Renal pelvis (tissue), 4 donors: Measurements from ENCODE around the gene LRRC23. TPM values are rescaled to one million over a fixed set of nuclear protein-coding genes. Genes with fewer than 3 reads are reported as not detected.

ENCODE experiments used
- DNase-seq: peaks from one replicate; pipeline ENCODE4 v3.0.0-alpha.2; 2013
- polyA plus RNA-seq, 3 donors: library from polyadenylated mRNA; unstranded; fragments of 120-200 nt; gene quantifications; one replicate each; pipeline ENCODE4 v1.2.1, GENCODE V29; 2013; ENCODE audit not compliant: insufficient read length in 3 of 3

Gene LRRC23
- polyA plus RNA-seq, 3 donors: 20.5 to 21.0 (median 20.9) TPM

- DNase-seq: no peak
Observed at GRCh38 chr12:6956021-6956727, 51.6 kb downstream of the LRRC23 start.

GRCh38 chr12:6957151-6957701 is 52.6 kb downstream of the LRRC23 start:
- DNase-seq: no peak

- no peak for DNase-seq
Observed at GRCh38 chr12:6957741-6958608, 53.4 kb downstream of the LRRC23 start.

GRCh38 chr12:6958609-6959057 is 54.0 kb downstream of the LRRC23 start:
- DNase-seq: no peak

GRCh38 chr12:6959058-6959804 is 54.6 kb downstream of the LRRC23 start:
- DNase-seq: no peak

GRCh38 chr12:6959805-6960592 is 55.4 kb downstream of the LRRC23 start:
- DNase-seq: no peak

- no peak for DNase-seq
Observed at GRCh38 chr12:6960593-6961277, 56.1 kb downstream of the LRRC23 start.

- no peak for DNase-seq
Observed at GRCh38 chr12:6961278-6961694, 56.7 kb downstream of the LRRC23 start.

GRCh38 chr12:6961695-6962284 is 57.2 kb downstream of the LRRC23 start:
- DNase-seq: peak; percentile 62

- no peak for DNase-seq
Observed at GRCh38 chr12:6962285-6963015, 57.8 kb downstream of the LRRC23 start.

GRCh38 chr12:6963016-6963731 is 58.6 kb downstream of the LRRC23 start:
- DNase-seq: peak; percentile 56

Other genes with a start within 250 kb of the LRRC23 start
- 100 to 1,000 TPM; 112 to 119 (median 119) TPM for gene ING4, start 241.7 kb upstream of the LRRC23 start, polyA plus RNA-seq
- gene ZNF384, start 215.4 kb upstream of the LRRC23 start, polyA plus RNA-seq: 100 to 1,000 TPM in 2 of 3 donors, 10 to 100 TPM in 1; 82.7 to 105 (median 102) TPM
- 10 to 100 TPM; 12.8 to 15.3 (median 14.3) TPM for gene PIANP, start 204.0 kb upstream of the LRRC23 start, polyA plus RNA-seq
- 10 to 100 TPM; 68.4 to 70.3 (median 69.4) TPM for gene COPS7A, start 180.8 kb upstream of the LRRC23 start, polyA plus RNA-seq
- gene MLF2, start 151.7 kb upstream of the LRRC23 start, polyA plus RNA-seq: 100 to 1,000 TPM; 213 to 247 (median 244) TPM
- 100 to 1,000 TPM; 589 to 718 (median 618) TPM for gene PTMS, start 138.5 kb upstream of the LRRC23 start, polyA plus RNA-seq
- gene LAG3, start 132.3 kb upstream of the LRRC23 start, polyA plus RNA-seq: 1 to 10 TPM; 1.1 to 2.0 (median 1.4) TPM
- 10 to 100 TPM; 31.0 to 33.1 (median 32.1) TPM for gene CD4, start 115.3 kb upstream of the LRRC23 start, polyA plus RNA-seq
- 10 to 100 TPM; 33.9 to 36.0 (median 35.9) TPM for gene GPR162, start 83.0 kb upstream of the LRRC23 start, polyA plus RNA-seq
- 10 to 100 TPM; 35.2 to 48.0 (median 38.3) TPM for gene P3H3, start 76.4 kb upstream of the LRRC23 start, polyA plus RNA-seq
- 10 to 100 TPM in 1 of 3 donors, 1 to 10 TPM in 2; 7.0 to 13.0 (median 9.9) TPM for gene GNB3, start 63.9 kb upstream of the LRRC23 start, polyA plus RNA-seq
- gene CDCA3, start 53.5 kb upstream of the LRRC23 start, polyA plus RNA-seq: 10 to 100 TPM; 27.2 to 37.0 (median 29.7) TPM
- gene USP5, start 52.7 kb upstream of the LRRC23 start, polyA plus RNA-seq: 10 to 100 TPM; 60.3 to 70.2 (median 69.8) TPM
- 100 to 1,000 TPM; 560 to 690 (median 592) TPM for gene TPI1, start 37.3 kb upstream of the LRRC23 start, polyA plus RNA-seq
- gene SPSB2, start 31.5 kb upstream of the LRRC23 start, polyA plus RNA-seq: 10 to 100 TPM; 14.8 to 16.8 (median 16.8) TPM
- 10 to 100 TPM; 12.6 to 17.2 (median 14.1) TPM for gene ENO2, start 9.8 kb downstream of the LRRC23 start, polyA plus RNA-seq
- gene ATN1, start 23.1 kb downstream of the LRRC23 start, polyA plus RNA-seq: 100 to 1,000 TPM; 116 to 147 (median 131) TPM
- gene RNU7-1, start 39.0 kb downstream of the LRRC23 start, polyA plus RNA-seq: 1 to 10 TPM in 1 of 3 donors, not detected in 2; 5.8 TPM
- 100 to 1,000 TPM; 135 to 204 (median 158) TPM for gene C12orf57, start 39.2 kb downstream of the LRRC23 start, polyA plus RNA-seq
- gene PTPN6, start 46.5 kb downstream of the LRRC23 start, polyA plus RNA-seq: 10 to 100 TPM; 21.1 to 25.2 (median 25.1) TPM
- 100 to 1,000 TPM; 256 to 302 (median 298) TPM for gene PHB2, start 65.8 kb downstream of the LRRC23 start, polyA plus RNA-seq
- gene EMG1, start 66.1 kb downstream of the LRRC23 start, polyA plus RNA-seq: 10 to 100 TPM; 41.0 to 53.3 (median 50.5) TPM
- 10 to 100 TPM; 56.5 to 69.0 (median 66.6) TPM for gene LPCAT3, start 113.7 kb downstream of the LRRC23 start, polyA plus RNA-seq
- gene C1S, start 155.9 kb downstream of the LRRC23 start, polyA plus RNA-seq: 10 to 100 TPM; 43.0 to 49.6 (median 47.4) TPM
- 10 to 100 TPM; 34.8 to 47.5 (median 37.3) TPM for gene C1R, start 187.6 kb downstream of the LRRC23 start, polyA plus RNA-seq
- 10 to 100 TPM; 28.4 to 46.9 (median 46.4) TPM for gene C1RL, start 204.4 kb downstream of the LRRC23 start, polyA plus RNA-seq
- gene RBP5, start 224.1 kb downstream of the LRRC23 start, polyA plus RNA-seq: 10 to 100 TPM; 52.3 to 62.9 (median 53.2) TPM
- gene CLSTN3, start 225.5 kb downstream of the LRRC23 start, polyA plus RNA-seq: 100 to 1,000 TPM in 1 of 3 donors, 10 to 100 TPM in 2; 81.1 to 122 (median 99.1) TPM